ENCODE measurements around the gene LYST. TPM values are rescaled to one million over a fixed set of nuclear protein-coding genes. Genes with fewer than 3 reads are reported as not detected.
"Not testable (repeated sequence)": the region's sequence is repeated elsewhere in the genome, so short reads cannot be mapped to it uniquely, and the experiment has no call there.

The LYST gene
- total RNA-seq, 1 donor from 2014 or later: 69.7 TPM

DNA sequence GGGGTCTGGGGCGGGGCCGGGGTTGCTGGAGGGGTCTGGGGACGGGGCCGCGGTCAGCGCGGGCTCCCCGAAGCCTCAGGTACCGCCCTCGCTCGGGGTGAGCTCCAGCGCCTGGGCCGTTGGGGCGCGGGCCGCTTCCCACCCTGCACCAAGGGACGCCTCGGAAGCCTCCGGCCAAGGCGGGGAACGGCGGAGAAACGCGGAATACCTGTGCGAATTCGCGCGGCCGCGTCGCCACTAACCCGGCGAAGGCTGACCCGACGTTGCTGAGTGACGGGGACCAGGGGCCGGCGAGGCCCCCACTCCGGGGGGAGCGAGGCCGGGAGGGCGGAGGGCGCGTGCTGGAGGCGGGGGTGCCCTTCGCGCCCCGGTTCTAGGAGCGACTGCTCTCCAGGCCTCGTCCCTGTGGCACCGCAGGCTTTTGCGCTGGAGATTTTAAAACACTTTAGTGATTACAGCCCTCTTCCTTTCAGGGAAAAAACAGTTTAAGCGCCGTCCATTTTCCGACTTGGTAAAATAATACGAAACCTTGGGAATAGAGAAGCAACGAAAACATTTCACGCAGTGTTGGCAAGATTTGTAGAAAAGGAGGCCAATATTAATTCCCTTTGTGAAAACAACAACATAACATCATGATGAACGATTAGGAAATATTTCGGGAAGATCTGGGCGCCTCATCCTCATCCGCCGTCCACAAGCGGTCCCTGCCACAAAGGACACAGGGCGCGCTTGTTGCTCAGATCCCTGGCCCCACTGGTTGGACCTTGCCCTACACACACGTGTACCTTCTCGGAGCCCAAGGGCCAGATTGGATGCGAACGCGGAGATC, 216.2 kb downstream of the LYST start:
- no peak for DNase-seq

- no peak for DNase-seq
Measured at GRCh38 chr1:235649368-235650163, 217.1 kb downstream of the LYST start, which contains the start of gene GNG4. Gene GNG4, minus strand, starts transcription at chr1:235649784. Its CDS starts 65,946 bp downstream, at chr1:235583838.

GRCh38 chr1:235648954-235649367, 217.7 kb downstream of the LYST start:
- no peak for DNase-seq

GRCh38 chr1:235648407-235648907, 218.2 kb downstream of the LYST start:
- DNase-seq: no peak

DNA sequence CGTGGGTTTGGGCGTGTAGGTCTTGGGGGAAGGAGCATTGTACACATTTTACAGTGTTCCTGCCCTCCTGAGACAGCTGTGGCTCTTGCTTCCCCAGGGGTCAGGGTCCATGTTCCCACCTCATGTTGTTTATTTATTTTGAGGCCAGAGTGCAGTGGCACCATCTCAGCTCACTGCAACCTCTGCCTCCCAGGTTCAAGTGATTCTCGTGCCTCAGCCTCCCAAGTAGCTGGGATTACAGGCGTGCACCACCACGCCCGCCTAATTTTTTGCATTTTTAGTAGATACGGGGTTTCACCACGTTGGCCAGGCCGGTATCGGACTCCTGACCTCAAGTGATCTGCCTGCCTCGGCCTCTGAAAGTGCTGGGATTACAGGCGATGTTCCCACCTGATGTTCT, 219.2 kb downstream of the LYST start:
- DNase-seq: not testable (repeated sequence)

GRCh38 chr1:235646463-235646862, 220.2 kb downstream of the LYST start:
- no peak for DNase-seq

- DNase-seq: no peak
Measured at GRCh38 chr1:235644693-235645305, 221.9 kb downstream of the LYST start.

DNA sequence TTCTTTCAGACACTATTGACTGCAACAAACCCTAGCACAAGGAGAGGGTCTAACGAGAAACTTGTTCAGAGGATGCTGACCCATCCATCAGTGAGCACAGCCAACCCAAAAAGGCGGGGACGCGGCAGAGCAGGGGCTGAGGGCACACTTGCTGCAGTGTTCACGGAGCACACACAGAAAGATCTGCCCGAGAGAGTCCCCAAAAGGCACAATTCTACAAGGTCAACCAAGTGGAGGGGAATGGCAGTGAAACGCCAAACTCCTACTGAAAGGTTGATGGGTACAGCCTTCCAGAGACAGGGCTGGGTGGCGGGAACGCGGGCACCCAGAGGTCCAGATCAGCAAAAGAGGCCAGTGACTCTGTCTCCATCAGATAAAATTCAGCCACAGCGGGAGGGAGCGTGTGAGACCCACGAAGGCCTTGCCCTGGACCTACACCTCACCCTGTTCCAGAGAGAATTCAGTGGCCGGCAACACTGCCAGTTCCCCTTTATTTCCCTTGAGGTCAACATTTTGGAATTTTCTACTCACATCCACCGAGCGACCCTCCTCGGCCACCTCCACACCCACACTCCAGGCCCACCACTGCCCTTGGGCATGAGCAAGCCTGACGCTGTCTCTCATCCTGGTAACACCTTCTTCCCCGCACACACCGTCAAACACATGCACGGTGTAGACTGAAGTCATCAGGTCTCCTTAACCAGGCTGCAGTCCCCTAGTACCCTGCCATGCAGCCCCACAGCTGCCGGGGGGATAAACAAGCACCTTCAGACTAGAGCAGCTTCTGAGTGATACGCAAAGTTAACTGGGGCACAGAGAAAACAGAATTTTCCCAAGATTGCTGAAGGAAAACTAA, 222.6 kb downstream of the LYST start:
- DNase-seq: no peak

DNA sequence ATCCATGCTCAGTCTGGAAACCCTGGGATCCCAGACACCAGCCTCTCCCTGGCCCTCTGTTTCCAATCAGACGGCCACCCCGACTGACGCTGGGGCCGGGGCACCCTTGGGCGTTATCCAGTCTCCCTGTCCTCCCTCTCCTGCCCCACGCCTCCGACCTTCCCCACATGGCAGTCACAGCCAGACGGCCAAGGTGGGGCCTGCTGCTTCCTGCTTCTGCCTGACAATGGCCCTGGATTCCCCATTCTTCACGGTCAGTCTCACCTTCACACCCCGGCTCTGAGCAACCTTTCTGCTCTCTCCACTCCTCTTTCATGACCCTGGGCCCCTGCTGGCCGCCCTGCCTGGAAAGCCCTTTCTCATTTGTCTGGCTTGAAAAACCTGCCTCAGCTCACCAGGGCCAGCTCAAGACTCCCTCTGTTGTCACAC, 223.7 kb downstream of the LYST start:
- DNase-seq: no peak

- no peak for DNase-seq
Measured at GRCh38 chr1:235642011-235642942, 224.4 kb downstream of the LYST start.

GRCh38 chr1:235640580-235640979, 226.1 kb downstream of the LYST start:
- no peak for DNase-seq

GRCh38 chr1:235639226-235640205, 227.2 kb downstream of the LYST start:
- no peak for DNase-seq

DNA sequence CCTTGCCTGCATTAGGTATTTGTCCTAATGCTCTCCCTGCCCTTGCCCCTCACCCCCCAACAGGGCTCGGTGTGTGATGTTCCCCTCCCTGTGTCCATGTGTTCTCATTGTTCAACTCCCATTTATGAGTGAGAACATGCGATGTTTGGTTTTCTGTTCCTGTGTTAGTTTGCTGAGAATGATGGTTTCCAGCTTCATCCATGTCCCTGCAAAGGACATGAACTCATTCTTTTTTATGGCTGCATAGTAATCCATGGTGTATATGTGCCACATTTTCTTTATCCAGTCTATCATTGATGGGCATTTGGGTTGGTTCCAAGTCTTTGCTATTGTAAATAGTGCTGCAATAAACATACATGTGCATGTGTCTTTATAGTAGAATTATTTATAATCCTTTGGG, 228.1 kb downstream of the LYST start:
- not testable (repeated sequence) for DNase-seq

- DNase-seq: no peak
Measured at GRCh38 chr1:235637756-235638534, 228.8 kb downstream of the LYST start.

- no peak for DNase-seq
Measured at GRCh38 chr1:235635938-235636662, 230.6 kb downstream of the LYST start.

DNA sequence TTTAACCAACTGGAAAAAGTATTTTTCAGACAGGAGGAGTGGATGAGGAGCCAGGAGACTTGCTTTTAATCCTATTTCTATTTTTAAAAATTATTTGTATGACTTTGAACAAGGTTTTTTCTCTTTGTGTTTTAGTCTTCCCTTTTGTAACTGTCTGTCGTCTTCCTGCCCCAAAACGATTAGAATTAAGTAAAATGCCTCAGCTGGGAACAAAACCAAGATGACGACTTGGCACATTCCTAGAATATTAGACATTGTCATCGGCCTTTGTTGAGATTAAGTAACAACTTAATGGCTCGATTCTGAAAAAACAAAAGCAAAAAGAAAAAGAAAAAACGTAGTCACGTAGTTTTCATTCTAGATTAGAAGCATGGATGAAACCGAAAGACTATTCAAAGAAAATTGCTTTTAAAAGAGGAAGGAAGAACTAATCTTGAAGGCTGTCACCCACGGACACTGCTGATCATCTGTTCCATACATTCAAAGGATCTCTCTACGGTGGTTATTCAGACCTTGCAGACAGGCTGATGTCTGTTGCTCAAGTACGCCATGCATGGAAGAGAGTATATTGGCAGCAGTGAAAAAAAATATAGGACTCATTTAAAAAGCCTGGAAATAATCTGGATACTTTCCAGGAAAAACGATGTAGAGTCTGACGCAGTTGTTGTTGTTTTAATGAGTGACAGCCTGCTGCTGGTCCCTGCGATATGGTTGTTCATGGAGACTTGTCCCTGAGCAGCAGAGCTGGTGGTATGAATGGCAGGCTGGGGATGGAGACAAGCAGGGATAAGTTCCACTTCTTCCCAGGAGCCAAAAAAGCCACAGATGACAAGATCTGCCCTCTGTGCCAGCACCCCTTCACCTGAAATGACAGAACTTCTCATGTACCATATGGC, 234.0 kb downstream of the LYST start:
- DNase-seq: no peak

DNA sequence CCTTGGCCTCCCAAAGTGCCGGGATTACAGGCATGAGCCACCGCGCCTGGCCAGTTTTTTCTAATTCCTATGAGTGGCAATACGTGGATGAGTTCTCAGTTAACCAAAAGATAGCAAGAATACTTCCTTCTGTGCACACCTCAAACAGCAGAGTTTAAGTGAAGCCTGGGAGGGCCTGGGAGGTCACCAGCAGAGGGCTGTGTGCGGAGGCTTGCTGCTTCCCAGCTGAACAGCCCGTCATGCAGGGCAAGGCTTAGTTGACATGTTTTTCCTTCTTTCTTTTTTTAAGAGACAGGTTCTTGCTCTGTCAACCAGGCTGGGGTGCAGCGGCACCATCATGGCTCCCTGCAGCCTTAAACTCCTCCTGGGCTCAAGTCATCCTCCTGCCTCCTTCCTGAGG, 234.9 kb downstream of the LYST start:
- no peak for DNase-seq

Measured in occipital lobe (tissue), 2 donors.